HepG2 (cell line): ENCODE data around the gene TVP23A. TPM values are rescaled to one million over a fixed set of nuclear protein-coding genes. Genes with fewer than 3 reads are reported as not detected.

Source experiments
- ATF6 ChIP-seq: sonication (generic); formaldehyde crosslinking; conservative IDR thresholded peaks from 2 replicates; pipeline ENCODE4 v1.4.0; 2020; ENCODE audit warnings: missing genetic modification reagents
- CHCHD3 ChIP-seq: sonication (generic); formaldehyde crosslinking; IDR thresholded peaks from 2 replicates; pipeline ENCODE4 v1.8.0; 2022; ENCODE audit warnings: mild to moderate bottlenecking, missing genetic modification reagents, moderate library complexity
- DMTF1 ChIP-seq: sonication (generic); formaldehyde crosslinking; IDR thresholded peaks from 2 replicates; pipeline ENCODE4 v1.4.0; 2020; ENCODE audit warnings: mild to moderate bottlenecking, missing genetic modification reagents
- DRAP1 ChIP-seq: IDR thresholded peaks from 2 replicates; pipeline ENCODE4 v1.6.1; 2016; ENCODE audit warnings: missing genetic modification reagents, missing compliant biosample characterization
- E2F2 ChIP-seq: sonication (generic); formaldehyde crosslinking; IDR thresholded peaks from 2 replicates; pipeline ENCODE4 v1.4.0; 2020; ENCODE audit warnings: missing genetic modification reagents, borderline replicate concordance
- EEA1 ChIP-seq: sonication (generic); formaldehyde crosslinking; IDR thresholded peaks from 2 replicates; pipeline ENCODE4 v1.5.1; 2020; ENCODE audit warnings: mild to moderate bottlenecking, missing genetic modification reagents, borderline replicate concordance
- ELF4 ChIP-seq: sonication (generic); formaldehyde crosslinking; IDR thresholded peaks from 2 replicates; pipeline ENCODE4 v1.5.0; 2020; ENCODE audit warnings: missing genetic modification reagents, mild to moderate bottlenecking, moderate library complexity, borderline replicate concordance
- EP300 ChIP-seq, 3 experiments: sonication (generic) in 1 of 3; formaldehyde crosslinking in 1 of 3; IDR thresholded peaks; 2 replicates each; pipeline versions ENCODE4 v1.5.1 to v1.6.1; 2011 to 2020; ENCODE audit warnings: low read depth in 2 of 3, low read length in 2 of 3, borderline replicate concordance in 1 of 3, improper control_type of control experiment in 1 of 3, mild to moderate bottlenecking in 1 of 3, missing genetic modification reagents in 1 of 3, moderate library complexity in 1 of 3
- GABPB1 ChIP-seq: IDR thresholded peaks from 2 replicates; pipeline ENCODE4 v1.6.1; 2016; ENCODE audit warnings: mild to moderate bottlenecking, missing genetic modification reagents, moderate library complexity, missing compliant biosample characterization
- NCOA5 ChIP-seq: sonication (generic); formaldehyde crosslinking; IDR thresholded peaks from 2 replicates; pipeline ENCODE4 v1.4.0; 2020; ENCODE audit warnings: missing genetic modification reagents
- PAWR ChIP-seq: sonication (generic); formaldehyde crosslinking; IDR thresholded peaks from 2 replicates; pipeline ENCODE4 v1.4.0; 2020; ENCODE audit warnings: missing genetic modification reagents, mild to moderate bottlenecking, borderline replicate concordance
- PHF5A ChIP-seq: IDR thresholded peaks from one replicate; pipeline ENCODE4 v1.6.1; 2018; ENCODE audit warnings: low read depth, missing genetic modification reagents; ENCODE audit not compliant: unreplicated experiment
- ZFP36 ChIP-seq: fragments of 150-350 bp; IDR thresholded peaks from 2 replicates; pipeline ENCODE4 v1.6.1; 2018; ENCODE audit warnings: borderline replicate concordance, low read length, low read depth; ENCODE audit not compliant: partially characterized antibody
- ZGPAT ChIP-seq: IDR thresholded peaks from 2 replicates; pipeline ENCODE4 v1.6.1; 2016; ENCODE audit warnings: mild to moderate bottlenecking
- ZMYM3 ChIP-seq: sonication (generic); formaldehyde crosslinking; IDR thresholded peaks from 2 replicates; pipeline ENCODE4 v1.5.1; 2020; ENCODE audit warnings: mild to moderate bottlenecking, missing genetic modification reagents
- ZNF30 ChIP-seq: sonication (generic); formaldehyde crosslinking; IDR thresholded peaks from 2 replicates; pipeline ENCODE4 v1.5.0; 2020; ENCODE audit warnings: mild to moderate bottlenecking, missing genetic modification reagents
- ZNF430 ChIP-seq: sonication (generic); formaldehyde crosslinking; IDR thresholded peaks from 2 replicates; pipeline ENCODE4 v1.9.0; 2021; ENCODE audit warnings: mild to moderate bottlenecking, missing genetic modification reagents
- ZNF644 ChIP-seq: IDR thresholded peaks from 2 replicates; pipeline ENCODE4 v1.6.1; 2016; ENCODE audit warnings: low read depth
- ZNF773 ChIP-seq: sonication (generic); formaldehyde crosslinking; IDR thresholded peaks from 2 replicates; pipeline ENCODE4 v1.4.0; 2020; ENCODE audit warnings: missing genetic modification reagents, borderline replicate concordance
- ZNF775 ChIP-seq: sonication (generic); formaldehyde crosslinking; IDR thresholded peaks from 2 replicates; pipeline ENCODE4 v1.4.0; 2020; ENCODE audit warnings: missing genetic modification reagents, mild to moderate bottlenecking, moderate library complexity, borderline replicate concordance
- ZNF83 ChIP-seq: sonication (generic); formaldehyde crosslinking; IDR thresholded peaks from 2 replicates; pipeline ENCODE4 v1.4.0; 2020; ENCODE audit warnings: missing genetic modification reagents, mild to moderate bottlenecking, borderline replicate concordance
- polyA plus RNA-seq, 8 experiments: library from polyadenylated mRNA; depleted of rRNA in 3 of 8; stranded (reverse) in 7 of 8; unstranded in 1 of 8; fragments of >200 nt; fragmentation: Illumina TruSeq in 4 of 8; extraction: Trizol in 4 of 8; gene quantifications; 2 replicates each; pipeline versions ENCODE4 v1.2.1 to v1.2.3, GENCODE V29; 2011 to 2016; ENCODE audit warnings: low read depth in 4 of 8, missing spikeins in 1 of 8, mixed read lengths in 1 of 8; ENCODE audit not compliant: insufficient read depth in 1 of 8
- total RNA-seq, 5 experiments: library from RNA; depleted of rRNA; stranded (reverse); fragments of >200 nt; fragmentation: Illumina TruSeq; extraction: Trizol; gene quantifications; 2 replicates each; pipeline ENCODE4 v1.2.3, GENCODE V29; 2016; ENCODE audit warnings: low read depth in 1 of 5

TVP23A gene
- total and polyA plus RNA-seq, 2 of the 13 experiments (the other 11 are each of a cell fraction or from before 2014, with no cell fraction given) = not detected

GRCh38 chr16:10743610-10744369 is 74.8 kb downstream of the TVP23A start, which contains the start of gene NUBP1 (continued):
- 0 out of 2 replicates have a peak, but pooled peaks have one; percentile 72 for TF ChIP-seq ZNF775 (CRISPR knock-in tag)
- TF ChIP-seq ZNF430 (CRISPR knock-in tag) = peak; percentile 99
- no peak for TF ChIP-seq ZFP36
- peak; percentile 93 for TF ChIP-seq ATF6 (CRISPR knock-in tag)
- TF ChIP-seq EEA1 = peak; percentile 98
- TF ChIP-seq GABPB1 = peak; percentile 95
- TF ChIP-seq DRAP1 (CRISPR knock-in tag) = peak; percentile 100
- peak; percentile 98 for TF ChIP-seq ZGPAT (CRISPR knock-in tag)
- TF ChIP-seq PAWR = peak; percentile 97; the same call in 1 of the 2 replicates
- peak; percentile 46 for TF ChIP-seq ZMYM3 (CRISPR knock-in tag)
- peak; percentile 53; the same call in 1 of the 2 replicates for TF ChIP-seq E2F2 (CRISPR knock-in tag)
- TF ChIP-seq DMTF1 (CRISPR knock-in tag) = peak; percentile 88; the same call in 1 of the 2 replicates
- TF ChIP-seq ZNF773 = peak; percentile 94
- TF ChIP-seq ZNF30 (CRISPR knock-in tag) = peak; percentile 95
- TF ChIP-seq ZNF644 (CRISPR knock-in tag) = no peak; the same call in 1 of the 2 replicates
- peak; percentile 93; the same call in 1 of the 2 replicates for TF ChIP-seq ELF4 (CRISPR knock-in tag)
- peak in 1 of 2 experiments; percentile 61; a peak in 2 of 4 replicates for TF ChIP-seq EP300 (IDR thresholded peaks at IDR 0.05; ENCODE audit: low read depth in 2 of 2, low read length in 2 of 2)
- peak; percentile 76 for TF ChIP-seq EP300 (CRISPR knock-in tag; IDR thresholded peaks at IDR 0.05; ENCODE audit: borderline replicate concordance)
- TF ChIP-seq PHF5A (CRISPR knock-in tag) = peak; percentile 22
- TF ChIP-seq NCOA5 (CRISPR knock-in tag) = no peak
- peak; percentile 99; the same call in 1 of the 2 replicates for TF ChIP-seq ZNF83 (CRISPR knock-in tag)
- TF ChIP-seq CHCHD3 = peak; percentile 84
